AG10803 (cell line): ENCODE data around the gene SIL1.

Experiments
- DNase-seq: peaks from one replicate; pipeline ENCODE4 v3.0.0; 2010; ENCODE audit warnings: low read depth
- H3K4me3 ChIP-seq: 2 replicates; pipeline ENCODE4 v1.5.1; 2011; ENCODE audit warnings: mild to moderate bottlenecking, low read length, control low read depth
- CTCF ChIP-seq: conservative IDR thresholded peaks from 2 replicates; pipeline ENCODE4 v1.5.1; 2011; ENCODE audit warnings: mild to moderate bottlenecking, low read length, control low read depth, inconsistent platforms

The SIL1 gene

DNA sequence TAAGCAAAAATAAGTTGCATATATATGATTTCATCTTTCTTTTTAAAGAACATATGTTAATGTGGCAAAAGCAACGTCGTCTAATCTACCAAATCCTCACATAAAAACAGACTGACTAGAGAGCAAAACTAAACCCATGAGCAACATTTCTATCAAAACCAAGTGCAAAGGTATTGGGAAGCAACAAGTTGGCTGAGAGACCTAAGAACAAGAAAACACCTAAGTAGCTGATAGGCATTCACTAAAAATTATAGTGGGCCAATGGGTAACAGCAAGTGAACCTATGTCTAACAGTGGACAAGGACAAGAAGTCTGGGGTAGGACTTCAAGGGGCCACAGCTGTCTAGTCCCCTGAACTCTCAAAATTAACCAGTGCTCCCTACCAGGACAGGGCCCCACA, 130.1 kb downstream of the SIL1 start:
- DNase-seq: no peak
- TF ChIP-seq CTCF: no peak
- no peak overlapping the region for H3K4me3 ChIP-seq

GRCh38 chr5:139065306-139065705, 132.9 kb downstream of the SIL1 start:
- TF ChIP-seq CTCF: no peak
- no peak for DNase-seq
- H3K4me3 ChIP-seq: no peak overlapping the region

GRCh38 chr5:139064613-139065012, 133.6 kb downstream of the SIL1 start:
- no peak for DNase-seq
- H3K4me3 ChIP-seq: no peak overlapping the region
- TF ChIP-seq CTCF: no peak

DNA sequence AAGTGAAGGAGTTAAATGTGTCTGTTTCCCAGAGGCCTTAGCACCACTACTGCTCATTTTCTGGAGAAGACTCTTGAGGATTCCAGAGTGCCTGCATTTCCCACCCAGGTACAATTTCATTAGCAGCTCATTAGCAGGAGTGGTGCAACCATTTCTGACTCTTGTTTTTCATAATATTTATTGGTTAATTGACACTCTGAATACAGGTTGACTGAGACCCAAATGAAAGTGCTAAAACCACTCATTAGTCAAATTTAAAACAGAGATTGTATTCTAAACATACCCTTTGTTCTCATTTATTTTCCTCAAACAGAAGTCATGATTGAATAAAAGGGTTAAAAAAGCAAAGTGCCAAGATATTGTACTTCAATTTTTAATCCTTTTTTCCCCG, 134.5 kb downstream of the SIL1 start:
- DNase-seq: no peak
- TF ChIP-seq CTCF: no peak
- H3K4me3 ChIP-seq: no peak overlapping the region

DNA sequence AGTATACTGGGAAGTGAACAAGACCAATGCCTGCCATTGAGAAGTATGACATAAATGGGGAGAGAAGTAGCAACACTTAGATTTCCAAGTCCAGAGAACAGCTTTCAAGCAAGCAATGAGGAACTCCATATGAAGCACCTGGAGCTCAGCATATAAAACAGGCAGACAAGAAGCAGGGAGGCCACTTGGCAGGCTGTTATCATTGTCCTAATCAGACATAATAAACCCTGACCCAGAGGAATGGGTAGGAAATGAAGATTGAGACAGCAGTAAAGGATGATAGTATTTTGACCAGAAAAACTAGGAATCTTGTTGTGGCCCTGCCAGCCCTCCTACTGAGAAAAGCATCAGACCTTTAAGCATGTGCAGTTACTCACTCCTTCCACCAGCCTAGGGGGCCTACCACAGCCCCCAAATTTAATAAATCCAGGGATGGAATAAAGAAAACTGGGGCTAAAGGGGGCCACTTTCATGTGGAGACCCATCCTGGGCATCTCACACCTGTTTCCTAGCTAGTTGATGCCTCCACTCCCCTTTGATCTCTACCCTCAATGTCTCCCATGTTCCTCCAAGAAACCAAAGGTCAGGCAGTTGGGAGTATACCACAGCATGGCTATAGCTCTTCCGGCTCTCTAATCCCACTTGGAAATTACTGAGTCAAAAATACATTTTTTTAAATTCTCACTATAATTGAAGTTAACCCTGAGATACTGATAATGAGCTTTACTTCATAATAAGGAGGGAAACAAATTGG, 135.1 kb downstream of the SIL1 start:
- no peak for TF ChIP-seq CTCF
- H3K4me3 ChIP-seq: no peak overlapping the region
- no peak for DNase-seq

GRCh38 chr5:139061856-139062255, 136.3 kb downstream of the SIL1 start:
- no peak for DNase-seq
- H3K4me3 ChIP-seq: no peak overlapping the region
- TF ChIP-seq CTCF: no peak

GRCh38 chr5:139061274-139061673, 136.9 kb downstream of the SIL1 start:
- H3K4me3 ChIP-seq: no peak overlapping the region
- DNase-seq: peak; percentile 93
- no peak for TF ChIP-seq CTCF
